Activated CD4-positive, CD25-positive, alpha-beta regulatory T cell treated with anti-CD3 and anti-CD28 coated beads, Interleukin-2, amount 50 U/mL, for 16 hours (primary cell): ENCODE data around the gene BTK.

Experiments
- DNase-seq: peaks from one replicate; pipeline ENCODE4 v3.0.0-alpha.2; 2020; ENCODE audit warnings: low read depth, low spot score

The BTK gene

GRCh38 chrX:101385795-101386541 lies at the start of gene BTK:
BTK (minus strand) TSS chrX:101386191; CDS start chrX:101375284, 10,907 bp downstream.
- DNase-seq: no peak

GRCh38 chrX:101430457-101431078 lies 44.6 kb upstream of the BTK start:
- no peak for DNase-seq

- no peak for DNase-seq
These were observed 43.9 kb upstream of the BTK start for GRCh38 chrX:101429934-101430333.

DNA sequence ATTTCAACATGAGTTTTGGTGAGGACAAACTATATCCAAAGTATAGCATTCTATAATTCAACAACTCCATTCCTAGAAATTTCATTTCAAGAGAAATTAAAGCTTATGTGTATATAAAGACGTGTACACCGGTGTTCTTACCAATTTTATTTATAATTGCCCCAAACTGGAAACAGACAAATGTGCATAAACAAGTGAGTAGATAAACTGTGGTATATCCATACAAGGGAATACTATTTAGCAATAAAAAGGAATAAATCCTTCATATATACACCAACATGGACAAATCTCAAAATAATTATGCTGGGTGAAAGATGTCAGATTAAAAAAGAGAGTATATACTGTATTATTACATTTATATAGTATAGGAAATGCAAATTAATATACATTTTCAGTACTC lies 42.0 kb upstream of the BTK start:
- no peak for DNase-seq

DNA sequence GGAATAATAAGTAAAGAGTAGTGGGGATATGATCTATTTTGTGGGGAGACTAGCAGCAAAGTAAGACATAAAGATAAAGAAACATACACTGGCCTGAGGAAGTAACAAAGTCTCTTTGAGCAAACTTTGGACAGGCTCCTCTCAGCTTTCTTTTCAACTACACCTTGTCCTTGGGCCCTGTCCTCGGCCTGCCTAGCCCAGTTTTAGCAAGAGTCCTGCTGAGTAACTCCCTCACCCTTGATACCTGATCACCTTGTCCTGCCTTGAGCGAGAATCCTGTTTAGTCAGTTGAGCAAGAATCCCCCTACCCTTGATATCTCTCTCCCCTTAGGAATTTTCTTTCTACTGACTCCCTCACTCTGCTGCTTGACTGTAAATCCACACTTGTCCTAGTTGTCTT lies 33.5 kb upstream of the BTK start:
- DNase-seq: no peak

GRCh38 chrX:101417981-101418841 lies 32.2 kb upstream of the BTK start:
- no peak for DNase-seq

GRCh38 chrX:101417190-101417589 lies 31.2 kb upstream of the BTK start:
- no peak for DNase-seq

GRCh38 chrX:101416691-101417090 lies 30.7 kb upstream of the BTK start:
- no peak for DNase-seq

DNA sequence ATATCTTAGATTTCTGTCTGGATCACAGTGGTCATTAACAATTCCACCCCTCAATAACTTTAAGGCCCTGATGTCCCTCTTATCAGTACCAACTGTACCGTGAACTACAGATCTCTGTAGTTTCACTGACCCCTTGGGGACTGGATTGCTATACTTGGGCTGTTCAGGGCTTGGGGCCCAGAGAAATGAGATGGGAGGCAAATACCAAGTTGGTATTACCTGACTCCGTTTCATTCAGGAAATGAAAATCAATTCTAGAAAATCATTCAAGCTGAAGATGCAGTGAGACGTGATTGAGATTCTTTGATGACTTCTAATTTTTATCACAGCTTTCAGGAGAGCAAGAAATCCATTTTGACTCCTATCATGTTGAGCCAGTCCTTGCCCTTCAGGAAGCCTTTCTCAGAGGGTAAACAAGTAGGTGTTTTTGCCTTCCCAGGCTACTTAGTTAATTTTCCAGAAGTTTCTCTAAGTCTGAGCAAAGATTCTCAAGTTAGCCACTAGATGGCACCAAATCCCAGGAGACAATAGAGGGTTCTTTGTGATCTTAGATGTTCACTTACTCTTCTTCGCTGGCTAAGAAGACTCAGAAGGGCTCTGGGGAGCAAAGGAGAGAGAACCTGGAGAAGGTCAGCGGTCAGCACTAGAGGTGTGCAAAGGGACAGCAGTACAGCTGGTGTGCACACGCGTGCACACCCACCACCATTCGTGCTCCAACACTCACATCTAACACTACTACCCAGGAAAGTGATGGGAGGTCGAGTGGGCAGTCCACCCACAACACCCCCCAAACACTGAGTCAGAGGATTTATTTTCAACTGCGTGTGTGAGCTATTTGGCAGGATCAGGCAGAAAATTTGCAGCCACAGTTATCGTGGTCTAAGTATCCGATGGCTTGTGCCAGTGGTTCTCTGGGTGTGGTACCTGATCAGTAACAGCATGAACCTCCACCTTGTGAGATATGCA lies 29.5 kb upstream of the BTK start:
- DNase-seq: no peak

GRCh38 chrX:101411984-101412383 lies 26.0 kb upstream of the BTK start:
- no peak for DNase-seq

- DNase-seq: no peak
These were observed 24.5 kb upstream of the BTK start for GRCh38 chrX:101410461-101410860.

DNA sequence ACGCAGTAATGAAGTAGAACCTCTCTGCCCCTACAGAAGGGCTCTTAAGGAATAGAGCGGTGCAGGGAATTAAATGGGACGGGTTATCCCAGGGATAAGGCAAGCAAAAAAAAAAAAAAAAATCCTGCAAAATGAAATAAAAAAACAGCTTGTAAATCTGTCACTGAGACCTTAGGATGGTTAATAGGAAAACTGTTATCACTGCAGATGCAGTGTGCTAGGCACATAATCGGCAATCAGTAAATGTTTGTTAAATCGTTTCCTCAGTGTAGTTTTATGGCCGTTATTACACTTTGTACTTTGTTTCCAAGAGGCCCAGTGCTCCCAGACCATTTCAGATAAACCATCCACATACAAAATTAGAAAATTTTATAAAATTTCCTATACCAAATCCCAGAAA lies 23.1 kb upstream of the BTK start:
- no peak for DNase-seq

GRCh38 chrX:101408532-101408841 lies 22.5 kb upstream of the BTK start:
- no peak for DNase-seq

- DNase-seq: peak; percentile 77
These were observed 21.9 kb upstream of the BTK start, which contains the start of the genes GLA and HNRNPH2 for GRCh38 chrX:101407748-101408531. GLA (minus strand) TSS chrX:101407925; CDS start chrX:101407903, 22 bp downstream. HNRNPH2 (plus strand) TSS chrX:101408222; CDS start chrX:101411989, 3,767 bp downstream.

DNA sequence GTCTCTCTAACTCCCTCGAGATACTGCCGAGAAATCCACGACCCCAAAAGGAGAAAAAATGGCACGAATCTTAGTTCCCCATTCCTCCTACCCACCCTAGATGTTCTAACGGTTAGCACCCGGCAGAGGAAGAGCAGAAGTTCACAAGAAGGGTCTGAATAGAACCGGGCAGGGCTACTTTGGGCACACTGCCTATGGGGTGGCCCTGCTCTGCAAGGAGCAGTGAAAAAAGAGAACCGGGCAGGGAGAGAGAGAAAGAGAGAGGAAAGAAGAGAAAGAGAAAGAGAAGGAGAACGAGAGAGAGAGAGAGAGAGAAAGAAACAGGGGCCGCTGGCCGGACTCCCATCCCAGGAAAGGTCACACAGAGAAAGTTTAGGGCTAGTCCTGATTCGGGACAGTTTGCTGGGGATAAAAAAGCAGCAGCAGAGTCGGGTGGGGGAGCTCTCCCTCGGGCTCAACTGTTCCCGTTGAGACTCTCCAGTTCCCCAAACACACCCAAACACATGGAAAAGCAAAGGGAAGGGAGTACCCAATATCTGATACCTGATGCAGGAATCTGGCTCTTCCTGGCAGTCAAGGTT lies 21.3 kb upstream of the BTK start:
- no peak for DNase-seq

- no peak for DNase-seq
These were observed 13.8 kb upstream of the BTK start for GRCh38 chrX:101399825-101400224.

- DNase-seq: no peak
These were observed 12.7 kb upstream of the BTK start for GRCh38 chrX:101398694-101399093.

DNA sequence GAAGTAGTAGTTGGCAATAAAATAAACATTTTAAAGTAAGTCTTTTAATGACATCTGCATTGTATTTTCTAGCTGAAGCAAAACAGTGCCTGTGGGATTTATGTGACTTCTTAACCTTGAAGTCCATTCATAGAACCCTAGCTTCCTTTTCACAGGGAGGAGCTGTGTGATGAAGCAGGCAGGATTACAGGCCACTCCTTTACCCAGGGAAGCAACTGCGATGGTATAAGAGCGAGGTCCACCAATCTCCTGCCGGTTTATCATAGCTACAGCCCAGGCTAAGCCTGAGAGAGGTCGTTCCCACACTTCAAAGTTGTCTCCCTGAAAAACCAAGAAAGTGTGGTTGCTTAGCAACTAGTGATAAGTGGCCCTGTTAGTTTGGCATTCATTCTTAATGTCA lies 11.8 kb upstream of the BTK start:
- no peak for DNase-seq

DNA sequence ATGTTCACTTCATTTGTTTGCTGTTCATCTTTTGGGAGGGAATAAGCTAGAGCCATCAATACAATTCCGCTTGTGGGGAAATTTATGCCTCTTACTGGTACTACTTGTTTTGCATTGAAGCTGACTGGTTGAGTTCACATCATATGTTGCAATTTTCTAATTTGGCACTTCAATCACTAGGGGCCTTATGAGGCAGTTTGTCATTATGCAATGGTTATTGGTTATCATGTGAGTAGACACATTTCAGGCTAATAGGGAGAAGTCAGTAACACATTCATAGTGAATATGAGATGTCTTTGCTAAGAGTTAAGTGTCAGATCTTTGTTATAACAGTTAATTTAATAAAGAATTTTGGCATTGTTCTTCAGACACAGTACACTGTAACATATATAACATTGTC lies 9.8 kb upstream of the BTK start:
- no peak for DNase-seq

DNA sequence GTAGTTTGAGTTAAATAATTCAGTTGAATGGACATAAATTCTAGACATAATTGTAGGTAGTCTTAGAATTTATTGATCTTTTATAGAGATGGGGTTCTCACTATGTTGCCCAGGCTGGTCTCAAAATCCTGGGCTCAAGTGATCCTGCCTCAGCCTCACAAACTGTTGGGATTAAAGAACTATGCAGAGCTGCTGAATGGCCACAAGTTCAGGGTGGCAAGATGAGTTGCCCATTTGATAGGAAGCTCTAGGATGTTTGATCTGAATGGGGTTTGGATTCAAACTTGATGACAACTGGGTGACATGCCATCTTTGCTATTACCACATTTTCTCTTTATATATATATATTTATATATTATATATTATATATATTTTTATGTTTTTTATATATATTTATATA lies 8.4 kb upstream of the BTK start:
- DNase-seq: no peak
